Liver (tissue), 9 donors: Measurements from ENCODE around the gene SLC39A6. TPM values are rescaled to one million over a fixed set of nuclear protein-coding genes. Genes with fewer than 3 reads are reported as not detected.
"Not testable (repeated sequence)": the region's sequence is repeated elsewhere in the genome, so short reads cannot be mapped to it uniquely, and the experiment has no call there.

Experiments used
- DNase-seq: peaks from one replicate; pipeline ENCODE4 v3.0.0-alpha.2; 2017; ENCODE audit warnings: low spot score
- H3K27ac ChIP-seq, 2 donors: one replicate each; pipeline ENCODE4 v1.7.0; 2013; ENCODE audit warnings: inconsistent platforms in 2 of 2, low read length in 2 of 2, control low read depth in 1 of 2, low read depth in 1 of 2, mild to moderate bottlenecking in 1 of 2
- H3K27me3 ChIP-seq, 4 donors: one replicate each; pipeline versions ENCODE4 v1.6.1 to v1.7.0; 2013; ENCODE audit warnings: low read length in 3 of 4, inconsistent platforms in 1 of 4, mild to moderate bottlenecking in 1 of 4, moderate library complexity in 1 of 4; ENCODE audit not compliant: control insufficient read depth in 4 of 4, insufficient read depth in 4 of 4
- H3K36me3 ChIP-seq, 4 donors: one replicate each; pipeline versions ENCODE4 v1.6.1 to v1.7.0; 2013; ENCODE audit warnings: low read length in 3 of 4, mild to moderate bottlenecking in 3 of 4, low read depth in 1 of 4, moderate library complexity in 1 of 4; ENCODE audit not compliant: control insufficient read depth in 4 of 4, insufficient read depth in 3 of 4
- H3K4me1 ChIP-seq, 4 donors: one replicate each; pipeline versions ENCODE4 v1.6.1 to v1.7.0; 2013; ENCODE audit warnings: low read length in 3 of 4, mild to moderate bottlenecking in 3 of 4, moderate library complexity in 1 of 4; ENCODE audit not compliant: control insufficient read depth in 4 of 4, insufficient read depth in 4 of 4
- H3K4me3 ChIP-seq, 3 donors: one replicate each; pipeline versions ENCODE4 v1.6.1 to v1.7.0; 2013; ENCODE audit warnings: low read length in 3 of 3, control low read depth in 1 of 3, low read depth in 1 of 3, mild to moderate bottlenecking in 1 of 3
- H3K9ac ChIP-seq, 2 donors: one replicate each; pipeline ENCODE4 v1.7.0; 2013; ENCODE audit warnings: low read length in 2 of 2, mild to moderate bottlenecking in 2 of 2, moderate library complexity in 2 of 2, control low read depth in 1 of 2, low read depth in 1 of 2
- H3K9me3 ChIP-seq, 4 donors: one replicate each; pipeline versions ENCODE4 v1.6.1 to v1.7.0; 2013; ENCODE audit warnings: low read length in 3 of 4; ENCODE audit not compliant: control insufficient read depth in 4 of 4
- CTCF ChIP-seq: fragments of 150-350 bp; IDR thresholded peaks from 2 replicates; pipeline ENCODE4 v1.5.1; 2017; ENCODE audit warnings: improper control_type of control experiment, low read depth, low read length; ENCODE audit not compliant: missing input control
- FOXA1 ChIP-seq: IDR thresholded peaks from 2 replicates; pipeline ENCODE4 v1.6.1; 2016; ENCODE audit warnings: antibody characterized with exemption
- FOXA2 ChIP-seq: IDR thresholded peaks from 2 replicates; pipeline ENCODE4 v1.6.1; 2016; ENCODE audit warnings: antibody characterized with exemption
- JUND ChIP-seq, 2 donors: IDR thresholded peaks; 2 replicates each; pipeline ENCODE4 v1.6.1; 2016; ENCODE audit warnings: antibody characterized with exemption in 2 of 2
- RAD21 ChIP-seq, 2 donors: IDR thresholded peaks; 2 replicates each; pipeline ENCODE4 v1.6.1; 2016; ENCODE audit warnings: antibody characterized with exemption in 2 of 2, mild to moderate bottlenecking in 2 of 2
- RXRA ChIP-seq, 2 donors: IDR thresholded peaks; 2 replicates each; pipeline ENCODE4 v1.6.1; 2017 to 2018; ENCODE audit warnings: antibody characterized with exemption in 2 of 2, mild to moderate bottlenecking in 1 of 2
- SP1 ChIP-seq: IDR thresholded peaks from 2 replicates; pipeline ENCODE4 v1.6.1; 2018; ENCODE audit warnings: antibody characterized with exemption, mild to moderate bottlenecking
- TAF1 ChIP-seq: conservative IDR thresholded peaks from 2 replicates; pipeline ENCODE4 v1.6.1; 2016; ENCODE audit warnings: antibody characterized with exemption, mild to moderate bottlenecking
- YY1 ChIP-seq: IDR thresholded peaks from 2 replicates; pipeline ENCODE4 v1.6.1; 2016; ENCODE audit warnings: antibody characterized with exemption, mild to moderate bottlenecking
- WGBS: extraction: QIAGEN DNeasy Blood & Tissue Kit; methylation state at CpG from one replicate; pipeline ENCODE4 v1.1.7; 2013; 5-methylcytosine and 5-hydroxymethylcytosine counted together
- polyA plus RNA-seq, 2 donors: library from polyadenylated mRNA; stranded (reverse) in 1 of 2; unstranded in 1 of 2; fragments of 200-250 nt in 1 of 2; fragments of >200 nt in 1 of 2; fragmentation: Nextera tagmentation in 1 of 2; extraction: Ambion mirVana in 1 of 2; gene quantifications; one replicate each; pipeline versions ENCODE4 v1.2.1 to v1.2.3, GENCODE V29; 2013 to 2015
- total RNA-seq, 2 donors: library from RNA; depleted of rRNA; stranded (reverse); fragments of >200 nt; gene quantifications; one replicate each; pipeline ENCODE4 v1.2.3, GENCODE V29; 2014
- TF ChIP-seq, protein P1 (sequence below): IDR thresholded peaks from 2 replicates; pipeline ENCODE4 v1.6.1; 2016; ENCODE audit warnings: antibody characterized with exemption
- TF ChIP-seq, protein P2 (sequence below): IDR thresholded peaks from 2 replicates; pipeline ENCODE4 v1.6.1; 2016; ENCODE audit warnings: antibody characterized with exemption
- TF ChIP-seq, protein P3 (sequence below): IDR thresholded peaks from 2 replicates; pipeline ENCODE4 v1.6.1; 2016; ENCODE audit warnings: antibody characterized with exemption, mild to moderate bottlenecking
- donor health status: healthy.
- donor health status: healthy.
- donor health status: healthy.
- donor health status: healthy.
- donor health status: healthy.

Gene SLC39A6
- total and polyA plus RNA-seq, 4 donors, result 4.6 to 16.6 (median 8.3) TPM

DNA sequence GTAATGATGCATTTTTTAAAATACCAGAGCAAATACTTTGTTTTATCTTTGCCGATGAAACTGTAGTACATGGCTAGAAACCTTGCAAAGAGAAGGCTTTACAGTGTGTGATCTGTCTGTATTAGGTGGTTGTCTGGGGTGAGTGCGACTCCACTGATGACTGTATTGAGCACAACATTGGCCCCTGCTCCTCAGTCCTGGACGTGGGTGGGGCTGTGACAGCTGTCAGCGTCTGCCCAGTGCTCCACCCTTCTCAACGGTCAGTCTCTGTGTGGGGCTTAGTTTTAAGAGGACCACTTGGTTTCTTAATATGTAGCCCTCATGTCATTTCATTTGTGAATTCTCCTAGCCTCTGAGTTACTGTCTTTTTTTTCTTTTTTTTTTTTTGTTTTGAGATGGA is 40.8 kb upstream of the SLC39A6 start:
- no peaks in the 10 kb centered on the region for H3K27me3 ChIP-seq
- TF ChIP-seq, protein P1, sequence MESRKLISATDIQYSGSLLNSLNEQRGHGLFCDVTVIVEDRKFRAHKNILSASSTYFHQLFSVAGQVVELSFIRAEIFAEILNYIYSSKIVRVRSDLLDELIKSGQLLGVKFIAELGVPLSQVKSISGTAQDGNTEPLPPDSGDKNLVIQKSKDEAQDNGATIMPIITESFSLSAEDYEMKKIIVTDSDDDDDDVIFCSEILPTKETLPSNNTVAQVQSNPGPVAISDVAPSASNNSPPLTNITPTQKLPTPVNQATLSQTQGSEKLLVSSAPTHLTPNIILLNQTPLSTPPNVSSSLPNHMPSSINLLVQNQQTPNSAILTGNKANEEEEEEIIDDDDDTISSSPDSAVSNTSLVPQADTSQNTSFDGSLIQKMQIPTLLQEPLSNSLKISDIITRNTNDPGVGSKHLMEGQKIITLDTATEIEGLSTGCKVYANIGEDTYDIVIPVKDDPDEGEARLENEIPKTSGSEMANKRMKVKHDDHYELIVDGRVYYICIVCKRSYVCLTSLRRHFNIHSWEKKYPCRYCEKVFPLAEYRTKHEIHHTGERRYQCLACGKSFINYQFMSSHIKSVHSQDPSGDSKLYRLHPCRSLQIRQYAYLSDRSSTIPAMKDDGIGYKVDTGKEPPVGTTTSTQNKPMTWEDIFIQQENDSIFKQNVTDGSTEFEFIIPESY, result no peak
- TF ChIP-seq, protein P2, sequence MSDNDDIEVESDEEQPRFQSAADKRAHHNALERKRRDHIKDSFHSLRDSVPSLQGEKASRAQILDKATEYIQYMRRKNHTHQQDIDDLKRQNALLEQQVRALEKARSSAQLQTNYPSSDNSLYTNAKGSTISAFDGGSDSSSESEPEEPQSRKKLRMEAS, result no peak
- no peak for TF ChIP-seq SP1
- H3K4me1 ChIP-seq, result peaks cover 2 to 11% (median 6%) of the 10 kb centered on the region in 4 donors
- no peak for DNase-seq
- 72% methylated on average over 5 of the region's 5 CpGs for WGBS
- H3K9ac ChIP-seq, result no peak overlapping the region
- H3K27ac ChIP-seq, result no peak overlapping the region
- H3K4me3 ChIP-seq, result no peak overlapping the region
- no peaks in the 10 kb centered on the region for H3K9me3 ChIP-seq
- H3K36me3 ChIP-seq, result peaks cover 11 to 46% (median 40%) of the 10 kb centered on the region in 4 donors

GRCh38 chr18:36168296-36168695 is 39.2 kb upstream of the SLC39A6 start:
- not testable (repeated sequence) for H3K9me3 ChIP-seq, H3K27me3 ChIP-seq, DNase-seq, H3K9ac ChIP-seq, H3K27ac ChIP-seq, H3K4me3 ChIP-seq
- 87% methylated on average over 3 of the region's 3 CpGs for WGBS
- peaks cover 11 to 40% (median 36%) of the 10 kb centered on the region in 4 donors for H3K36me3 ChIP-seq
- H3K4me1 ChIP-seq, result peaks cover 2 to 19% (median 13%) of the 10 kb centered on the region in 4 donors

DNA sequence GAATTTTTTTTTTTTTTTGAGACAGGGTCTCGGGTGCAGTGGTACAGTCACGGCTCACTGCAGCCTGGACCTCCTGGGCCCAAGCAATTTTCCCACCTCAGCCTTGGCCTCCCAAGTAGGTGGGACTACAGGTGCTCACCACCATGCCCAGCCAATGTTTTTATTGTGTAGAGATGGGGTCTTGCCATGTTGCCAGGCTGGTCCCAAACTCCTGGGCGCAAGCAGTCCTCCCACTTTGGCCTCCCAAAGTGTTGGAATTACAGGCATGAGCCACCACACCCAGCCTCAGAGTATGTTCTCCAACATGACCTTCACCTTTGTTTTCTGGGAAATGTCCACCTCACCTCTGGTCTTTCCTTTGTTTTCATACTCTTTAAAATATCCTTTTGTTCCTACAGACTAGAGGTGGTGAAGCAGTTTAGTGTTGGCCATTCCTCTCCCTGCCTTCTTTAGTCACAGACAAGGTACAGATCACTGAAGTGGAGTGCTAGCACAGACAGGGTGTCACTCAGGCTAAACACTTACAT is 38.6 kb upstream of the SLC39A6 start:
- 98% methylated on average over 3 of the region's 3 CpGs for WGBS
- DNase-seq, result no peak
- no peak overlapping the region for H3K27ac ChIP-seq
- H3K4me3 ChIP-seq, result no peak overlapping the region
- no peaks in the 10 kb centered on the region for H3K27me3 ChIP-seq
- TF ChIP-seq TAF1, result no peak
- H3K9ac ChIP-seq, result no peak overlapping the region
- peaks cover 11 to 40% (median 35%) of the 10 kb centered on the region in 4 donors for H3K36me3 ChIP-seq
- no peaks in the 10 kb centered on the region for H3K9me3 ChIP-seq
- peaks cover 2 to 23% (median 14%) of the 10 kb centered on the region in 4 donors for H3K4me1 ChIP-seq

GRCh38 chr18:36162981-36163380 is 33.8 kb upstream of the SLC39A6 start:
- TF ChIP-seq FOXA2 (no peak), FOXA1 (no peak), RXRA (IDR thresholded peaks at IDR 0.05) (no peak), RAD21 (IDR thresholded peaks at IDR 0.05) (no peak), YY1 (no peak), JUND (IDR thresholded peaks at IDR 0.05) (no peak), CTCF (no peak)
- TF ChIP-seq, protein P3, sequence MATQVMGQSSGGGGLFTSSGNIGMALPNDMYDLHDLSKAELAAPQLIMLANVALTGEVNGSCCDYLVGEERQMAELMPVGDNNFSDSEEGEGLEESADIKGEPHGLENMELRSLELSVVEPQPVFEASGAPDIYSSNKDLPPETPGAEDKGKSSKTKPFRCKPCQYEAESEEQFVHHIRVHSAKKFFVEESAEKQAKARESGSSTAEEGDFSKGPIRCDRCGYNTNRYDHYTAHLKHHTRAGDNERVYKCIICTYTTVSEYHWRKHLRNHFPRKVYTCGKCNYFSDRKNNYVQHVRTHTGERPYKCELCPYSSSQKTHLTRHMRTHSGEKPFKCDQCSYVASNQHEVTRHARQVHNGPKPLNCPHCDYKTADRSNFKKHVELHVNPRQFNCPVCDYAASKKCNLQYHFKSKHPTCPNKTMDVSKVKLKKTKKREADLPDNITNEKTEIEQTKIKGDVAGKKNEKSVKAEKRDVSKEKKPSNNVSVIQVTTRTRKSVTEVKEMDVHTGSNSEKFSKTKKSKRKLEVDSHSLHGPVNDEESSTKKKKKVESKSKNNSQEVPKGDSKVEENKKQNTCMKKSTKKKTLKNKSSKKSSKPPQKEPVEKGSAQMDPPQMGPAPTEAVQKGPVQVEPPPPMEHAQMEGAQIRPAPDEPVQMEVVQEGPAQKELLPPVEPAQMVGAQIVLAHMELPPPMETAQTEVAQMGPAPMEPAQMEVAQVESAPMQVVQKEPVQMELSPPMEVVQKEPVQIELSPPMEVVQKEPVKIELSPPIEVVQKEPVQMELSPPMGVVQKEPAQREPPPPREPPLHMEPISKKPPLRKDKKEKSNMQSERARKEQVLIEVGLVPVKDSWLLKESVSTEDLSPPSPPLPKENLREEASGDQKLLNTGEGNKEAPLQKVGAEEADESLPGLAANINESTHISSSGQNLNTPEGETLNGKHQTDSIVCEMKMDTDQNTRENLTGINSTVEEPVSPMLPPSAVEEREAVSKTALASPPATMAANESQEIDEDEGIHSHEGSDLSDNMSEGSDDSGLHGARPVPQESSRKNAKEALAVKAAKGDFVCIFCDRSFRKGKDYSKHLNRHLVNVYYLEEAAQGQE, result no peak
- TF ChIP-seq, protein P1, result no peak
- TF ChIP-seq, protein P2, result no peak
- H3K27ac ChIP-seq, result no peak overlapping the region
- WGBS, result 87% methylated on average over 1 of the region's 1 CpG
- H3K4me1 ChIP-seq, result peaks cover 2 to 51% (median 29%) of the 10 kb centered on the region in 4 donors
- H3K9ac ChIP-seq, result no peak overlapping the region
- no peaks in the 10 kb centered on the region for H3K9me3 ChIP-seq
- no peak for DNase-seq
- no peak overlapping the region for H3K4me3 ChIP-seq
- no peaks in the 10 kb centered on the region for H3K27me3 ChIP-seq
- peaks cover 2 to 34% (median 14%) of the 10 kb centered on the region in 4 donors for H3K36me3 ChIP-seq
